Measurements from ENCODE around the gene CD99L2.

The CD99L2 gene

DNA sequence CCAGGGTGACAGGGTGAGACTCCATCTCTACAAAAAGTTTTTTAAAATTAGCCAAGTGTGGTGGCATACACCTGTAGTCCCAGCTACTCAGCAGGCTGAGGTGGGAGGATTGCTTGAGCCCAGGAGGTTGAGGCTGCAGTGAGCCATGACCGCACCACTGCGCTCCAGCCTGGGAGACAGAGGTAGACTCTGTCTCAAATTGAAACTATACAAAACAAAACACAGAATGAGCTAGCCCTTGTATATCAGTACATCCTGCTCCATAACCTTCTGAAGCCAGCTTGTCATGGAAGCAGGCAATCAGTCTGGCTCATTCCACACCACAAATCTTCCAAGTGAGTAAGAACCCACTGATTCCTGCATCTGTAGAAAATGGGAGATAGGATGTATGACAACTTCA lies 49.0 kb downstream of the CD99L2 start:
- Histone ChIP-seq H3K27me3 (ENCODE audit: insufficient read depth, low read length, poor library complexity, severe bottlenecking) (no peaks in the 10 kb centered on the region), H4K20me1 (ENCODE audit: insufficient read depth, low read length, poor library complexity, severe bottlenecking) (no peaks in the 10 kb centered on the region), H3K4me2 (ENCODE audit: low read depth, low read length, poor library complexity, severe bottlenecking) (no peak overlapping the region), H3K9me3 (ENCODE audit: insufficient read depth, low read depth, low read length) (no peaks in the 10 kb centered on the region), H3K9me2 (replicated peaks; ENCODE audit: low read depth, low read length) (no peaks in the 10 kb centered on the region), H3K79me2 (ENCODE audit: insufficient read depth, low read length) (no peaks in the 10 kb centered on the region), H3K4me1 (ENCODE audit: insufficient read depth, low read length, poor library complexity, severe bottlenecking) (no peaks in the 10 kb centered on the region), H3F3A (ENCODE audit: low read depth) (no peaks in the 10 kb centered on the region), H3K9ac (ENCODE audit: low read depth, low read length, poor library complexity, severe bottlenecking) (no peak overlapping the region), H2AFZ (ENCODE audit: low read length) (no peak overlapping the region), H3K4me3 (ENCODE audit: low read length, poor library complexity, severe bottlenecking) (no peak overlapping the region), H3K36me3 (ENCODE audit: insufficient read depth, low read length) (no peaks in the 10 kb centered on the region)
- TF ChIP-seq CTCF (conservative IDR thresholded peaks at IDR 0.05; ENCODE audit: low read length) (no peak), EZH2phosphoT487 (IDR thresholded peaks at IDR 0.05; ENCODE audit: borderline replicate concordance) (no peak)

DNA sequence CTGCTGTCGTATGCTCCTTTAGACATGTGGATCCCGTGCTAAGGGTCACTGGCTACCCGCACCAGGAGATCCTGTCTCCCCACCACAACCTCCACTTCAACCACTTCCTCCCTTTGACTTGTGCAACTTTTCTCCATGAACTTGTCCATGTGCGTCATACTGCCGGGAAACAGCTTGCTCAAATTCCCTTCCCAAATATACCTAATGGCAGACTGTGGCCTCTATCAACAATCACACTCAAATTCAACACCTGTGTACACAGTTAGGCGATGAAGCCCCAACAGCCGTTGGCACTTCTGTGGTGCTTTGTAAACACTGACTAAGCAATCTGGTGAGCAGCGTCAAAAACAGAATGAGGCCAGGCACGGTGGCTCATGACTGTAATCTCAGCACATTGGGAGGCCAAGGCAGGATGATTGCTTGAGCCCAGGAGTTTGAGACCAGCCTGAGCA lies 49.5 kb downstream of the CD99L2 start:
- Histone ChIP-seq H3K4me2 (ENCODE audit: low read depth, low read length, poor library complexity, severe bottlenecking) (no peak overlapping the region), H4K20me1 (ENCODE audit: insufficient read depth, low read length, poor library complexity, severe bottlenecking) (no peaks in the 10 kb centered on the region), H2AFZ (ENCODE audit: low read length) (no peak overlapping the region)

GRCh38 chrX:150847088-150847487 lies 51.4 kb downstream of the CD99L2 start:
- Histone ChIP-seq H3K4me2 (ENCODE audit: low read depth, low read length, poor library complexity, severe bottlenecking) (no peak overlapping the region), H3K4me1 (ENCODE audit: insufficient read depth, low read length, poor library complexity, severe bottlenecking) (no peaks in the 10 kb centered on the region), H2AFZ (ENCODE audit: low read length) (no peak overlapping the region), H3K36me3 (ENCODE audit: insufficient read depth, low read length) (no peaks in the 10 kb centered on the region), H3K4me3 (ENCODE audit: low read length, poor library complexity, severe bottlenecking) (no peak overlapping the region), H3K27me3 (ENCODE audit: insufficient read depth, low read length, poor library complexity, severe bottlenecking) (no peaks in the 10 kb centered on the region), H3K9me2 (replicated peaks; ENCODE audit: low read depth, low read length) (no peaks in the 10 kb centered on the region), H4K20me1 (ENCODE audit: insufficient read depth, low read length, poor library complexity, severe bottlenecking) (no peaks in the 10 kb centered on the region), H3K79me2 (ENCODE audit: insufficient read depth, low read length) (no peaks in the 10 kb centered on the region), H3F3A (ENCODE audit: low read depth) (no peaks in the 10 kb centered on the region), H3K9ac (ENCODE audit: low read depth, low read length, poor library complexity, severe bottlenecking) (no peak overlapping the region), H3K9me3 (ENCODE audit: insufficient read depth, low read depth, low read length) (no peaks in the 10 kb centered on the region)
- TF ChIP-seq CTCF (conservative IDR thresholded peaks at IDR 0.05; ENCODE audit: low read length) (no peak), EZH2phosphoT487 (IDR thresholded peaks at IDR 0.05; ENCODE audit: borderline replicate concordance) (no peak)

More for the DNA sequence above, 49.5 kb downstream of the CD99L2 start:
- H3K4me1 ChIP-seq (ENCODE audit: insufficient read depth, low read length, poor library complexity, severe bottlenecking), result no peaks in the 10 kb centered on the region
- no peaks in the 10 kb centered on the region for H3K79me2 ChIP-seq (ENCODE audit: insufficient read depth, low read length)
- no peaks in the 10 kb centered on the region for H3K9me3 ChIP-seq (ENCODE audit: insufficient read depth, low read depth, low read length)
- no peaks in the 10 kb centered on the region for H3F3A ChIP-seq (ENCODE audit: low read depth)
- H3K4me3 ChIP-seq (ENCODE audit: low read length, poor library complexity, severe bottlenecking), result no peak overlapping the region
- TF ChIP-seq EZH2phosphoT487 (IDR thresholded peaks at IDR 0.05; ENCODE audit: borderline replicate concordance) (no peak), CTCF (conservative IDR thresholded peaks at IDR 0.05; ENCODE audit: low read length) (no peak)
- no peaks in the 10 kb centered on the region for H3K9me2 ChIP-seq (replicated peaks; ENCODE audit: low read depth, low read length)
- no peaks in the 10 kb centered on the region for H3K27me3 ChIP-seq (ENCODE audit: insufficient read depth, low read length, poor library complexity, severe bottlenecking)
- no peaks in the 10 kb centered on the region for H3K36me3 ChIP-seq (ENCODE audit: insufficient read depth, low read length)
- H3K9ac ChIP-seq (ENCODE audit: low read depth, low read length, poor library complexity, severe bottlenecking), result no peak overlapping the region

Measured in Loucy (cell line).